Astrocyte of the spinal cord (primary cell): ENCODE results near the gene SULT1A3.
A peak's percentile ranks its signal among the peaks of the same experiment; 100 is the strongest.
"Not testable (repeated sequence)": the region's sequence is repeated elsewhere in the genome, so short reads cannot be mapped to it uniquely, and the experiment has no call there.

Experiments
- DNase-seq: peaks from one replicate; pipeline ENCODE4 v3.0.0; 2011; ENCODE audit warnings: low read depth, low spot score
- H3K4me3 ChIP-seq: 2 replicates; pipeline ENCODE4 v1.5.1; 2011; ENCODE audit warnings: low read depth, mild to moderate bottlenecking, low read length, moderate library complexity
- CTCF ChIP-seq: IDR thresholded peaks from 2 replicates; pipeline ENCODE4 v1.5.1; 2012; ENCODE audit warnings: low read depth, mild to moderate bottlenecking, low read length, inconsistent platforms
- in situ Hi-C: cut with HindIII; loops from 2 replicates; pipeline ENCODE4 v1.10.0; 2017; ENCODE audit warnings: low sequenced_read_pairs

Gene SULT1A3

GRCh38 chr16:30184891-30185682 lies 14.0 kb upstream of the SULT1A3 start:
- no peak overlapping the region for H3K4me3 ChIP-seq
- in situ Hi-C loops = no loop called here
- TF ChIP-seq CTCF = no peak
- DNase-seq = no peak

- H3K4me3 ChIP-seq = no peak overlapping the region
- no peak for DNase-seq
- no peak for TF ChIP-seq CTCF
- in situ Hi-C loops = no loop called here
Observed at GRCh38 chr16:30185683-30186421, 13.2 kb upstream of the SULT1A3 start.

- H3K4me3 ChIP-seq = no peak overlapping the region
- no peak for DNase-seq
- no peak for TF ChIP-seq CTCF
- in situ Hi-C loops = no loop called here
Observed at GRCh38 chr16:30186444-30186781, 12.6 kb upstream of the SULT1A3 start.

- no peak for DNase-seq
- in situ Hi-C loops = no loop called here
- TF ChIP-seq CTCF = peak; percentile 72
- no peak overlapping the region for H3K4me3 ChIP-seq
Observed at GRCh38 chr16:30186782-30187555, 12.1 kb upstream of the SULT1A3 start.

- TF ChIP-seq CTCF = no peak
- in situ Hi-C loops = no loop called here
- H3K4me3 ChIP-seq = no peak overlapping the region
- no peak for DNase-seq
Observed at GRCh38 chr16:30187556-30187865, 11.5 kb upstream of the SULT1A3 start.

GRCh38 chr16:30187971-30188561 lies 11.0 kb upstream of the SULT1A3 start:
- DNase-seq = no peak
- H3K4me3 ChIP-seq = no peak overlapping the region
- no peak for TF ChIP-seq CTCF
- in situ Hi-C loops = no loop called here

- H3K4me3 ChIP-seq, DNase-seq, in situ Hi-C loops: not testable (repeated sequence)
Observed at GRCh38 chr16:30191158-30191557, 7.9 kb upstream of the SULT1A3 start.

GRCh38 chr16:30193098-30193497 lies 6.0 kb upstream of the SULT1A3 start:
- DNase-seq, H3K4me3 ChIP-seq, in situ Hi-C loops: not testable (repeated sequence)

- in situ Hi-C loops, DNase-seq: not testable (repeated sequence)
- peak within 1 kb of the TSS; percentile 39 for H3K4me3 ChIP-seq
Observed at GRCh38 chr16:30193615-30194014, 5.4 kb upstream of the SULT1A3 start, which contains the start of the genes BOLA2B and SLX1A. TSS of gene BOLA2B (minus strand) at chr16:30193666. CDS start at chr16:30193595, 71 bp downstream. TSS of gene SLX1A (plus strand) at chr16:30193875. CDS start at chr16:30194085, 210 bp downstream.
